ENCODE measurements around the gene RP2.

RP2 gene

DNA sequence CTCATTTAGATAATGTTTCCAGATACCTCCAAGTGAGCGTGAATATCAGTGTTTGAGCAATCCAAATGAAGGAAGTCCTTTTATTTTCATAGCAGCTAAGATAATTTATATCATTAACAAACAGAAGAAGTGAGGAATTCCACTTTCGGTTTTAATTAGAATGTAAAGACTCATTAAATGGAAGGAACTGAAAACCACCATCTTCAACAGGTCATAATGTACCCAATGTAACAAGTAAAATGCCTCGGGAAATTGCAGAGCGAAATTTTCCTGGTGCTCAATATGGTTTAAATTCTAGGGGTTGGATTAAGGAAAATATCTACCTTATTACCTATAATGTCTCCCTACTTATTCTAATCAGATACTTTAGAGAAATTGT lies 44.0 kb upstream of the RP2 start:
- Histone ChIP-seq H3K4me2 (ENCODE audit: low read length) (no peak overlapping the region), H3K79me2 (ENCODE audit: insufficient read depth, low read length) (no peaks in the 10 kb centered on the region), H3K27me3 (ENCODE audit: insufficient read depth, low read length) (no peaks in the 10 kb centered on the region), H3K9me3 (ENCODE audit: low read length) (no peaks in the 10 kb centered on the region), H3K9me2 (ENCODE audit: low read depth, low read length) (no peaks in the 10 kb centered on the region), H2AFZ (ENCODE audit: low read length) (peak overlapping the region; percentile 89; the same call in 1 of the 2 replicates), H3K36me3 (ENCODE audit: insufficient read depth, low read length) (no peaks in the 10 kb centered on the region), H3F3A (ENCODE audit: insufficient read depth, low read length) (no peaks in the 10 kb centered on the region), H4K20me1 (ENCODE audit: insufficient read depth, low read length) (no peaks in the 10 kb centered on the region), H3K9ac (ENCODE audit: low read length) (no peak overlapping the region), H3K4me1 (ENCODE audit: insufficient read depth, low read length, severe bottlenecking) (peaks cover 15% of the 10 kb centered on the region), H3K27ac (ENCODE audit: low read depth, low read length, poor library complexity, severe bottlenecking) (no peak overlapping the region), H3K4me3 (ENCODE audit: low read depth, low read length, poor library complexity, severe bottlenecking) (no peak overlapping the region)
- TF ChIP-seq, protein P1, sequence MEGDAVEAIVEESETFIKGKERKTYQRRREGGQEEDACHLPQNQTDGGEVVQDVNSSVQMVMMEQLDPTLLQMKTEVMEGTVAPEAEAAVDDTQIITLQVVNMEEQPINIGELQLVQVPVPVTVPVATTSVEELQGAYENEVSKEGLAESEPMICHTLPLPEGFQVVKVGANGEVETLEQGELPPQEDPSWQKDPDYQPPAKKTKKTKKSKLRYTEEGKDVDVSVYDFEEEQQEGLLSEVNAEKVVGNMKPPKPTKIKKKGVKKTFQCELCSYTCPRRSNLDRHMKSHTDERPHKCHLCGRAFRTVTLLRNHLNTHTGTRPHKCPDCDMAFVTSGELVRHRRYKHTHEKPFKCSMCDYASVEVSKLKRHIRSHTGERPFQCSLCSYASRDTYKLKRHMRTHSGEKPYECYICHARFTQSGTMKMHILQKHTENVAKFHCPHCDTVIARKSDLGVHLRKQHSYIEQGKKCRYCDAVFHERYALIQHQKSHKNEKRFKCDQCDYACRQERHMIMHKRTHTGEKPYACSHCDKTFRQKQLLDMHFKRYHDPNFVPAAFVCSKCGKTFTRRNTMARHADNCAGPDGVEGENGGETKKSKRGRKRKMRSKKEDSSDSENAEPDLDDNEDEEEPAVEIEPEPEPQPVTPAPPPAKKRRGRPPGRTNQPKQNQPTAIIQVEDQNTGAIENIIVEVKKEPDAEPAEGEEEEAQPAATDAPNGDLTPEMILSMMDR (IDR thresholded peaks at IDR 0.05; ENCODE audit: low read length), result no peak
- TF ChIP-seq EZH2 (IDR thresholded peaks at IDR 0.05; ENCODE audit: borderline replicate concordance, low read length), result no peak

DNA sequence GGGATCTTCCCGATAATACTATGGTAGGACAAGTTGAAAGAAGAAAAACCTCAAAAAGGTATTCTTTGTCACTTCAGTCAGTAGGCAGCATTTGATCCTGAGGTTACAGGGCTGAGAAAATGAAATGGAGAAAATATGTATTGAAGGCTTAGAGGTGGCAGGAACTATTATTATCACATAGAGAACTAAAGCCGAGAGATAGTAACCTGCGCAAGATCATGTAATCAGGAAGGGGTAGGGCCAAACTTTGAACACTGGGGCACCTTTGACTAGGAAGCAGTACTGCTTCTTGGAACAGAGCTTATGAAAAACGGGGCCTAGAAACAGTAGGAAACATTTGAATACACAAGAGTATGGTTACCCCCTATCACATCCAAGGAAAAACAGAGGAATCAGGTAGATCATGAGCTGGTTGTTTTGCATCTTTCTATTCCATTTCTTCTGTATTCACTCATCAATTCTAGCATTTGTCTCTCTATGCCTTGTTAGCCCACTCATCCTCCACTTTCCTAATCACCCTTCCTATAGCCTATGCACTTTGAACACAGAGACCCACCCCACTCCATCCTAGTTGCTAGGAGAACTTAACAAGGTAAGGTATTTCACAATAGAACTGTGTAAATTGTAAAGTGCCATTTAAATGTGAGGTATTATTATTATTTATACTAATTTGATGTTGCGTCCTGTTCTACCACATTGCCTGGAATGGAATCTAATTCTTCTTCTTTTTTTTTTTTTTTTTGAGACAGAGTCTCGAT lies 43.3 kb upstream of the RP2 start:
- no peaks in the 10 kb centered on the region for H3K79me2 ChIP-seq (ENCODE audit: insufficient read depth, low read length)
- H3K9ac ChIP-seq (ENCODE audit: low read length), result no peak overlapping the region
- peak overlapping the region; percentile 89; the same call in 1 of the 2 replicates for H2AFZ ChIP-seq (ENCODE audit: low read length)
- no peak overlapping the region for H3K4me3 ChIP-seq (ENCODE audit: low read depth, low read length, poor library complexity, severe bottlenecking)
- H4K20me1 ChIP-seq (ENCODE audit: insufficient read depth, low read length), result no peaks in the 10 kb centered on the region
- no peaks in the 10 kb centered on the region for H3K27me3 ChIP-seq (ENCODE audit: insufficient read depth, low read length)
- H3K4me2 ChIP-seq (ENCODE audit: low read length), result no peak overlapping the region
- no peaks in the 10 kb centered on the region for H3F3A ChIP-seq (ENCODE audit: insufficient read depth, low read length)
- TF ChIP-seq EZH2 (IDR thresholded peaks at IDR 0.05; ENCODE audit: borderline replicate concordance, low read length), result no peak
- TF ChIP-seq, protein P1 (IDR thresholded peaks at IDR 0.05; ENCODE audit: low read length), result no peak
- H3K9me3 ChIP-seq (ENCODE audit: low read length), result no peaks in the 10 kb centered on the region
- H3K9me2 ChIP-seq (ENCODE audit: low read depth, low read length), result no peaks in the 10 kb centered on the region
- no peak overlapping the region for H3K27ac ChIP-seq (ENCODE audit: low read depth, low read length, poor library complexity, severe bottlenecking)
- no peaks in the 10 kb centered on the region for H3K36me3 ChIP-seq (ENCODE audit: insufficient read depth, low read length)
- H3K4me1 ChIP-seq (ENCODE audit: insufficient read depth, low read length, severe bottlenecking), result peaks cover 15% of the 10 kb centered on the region

DNA sequence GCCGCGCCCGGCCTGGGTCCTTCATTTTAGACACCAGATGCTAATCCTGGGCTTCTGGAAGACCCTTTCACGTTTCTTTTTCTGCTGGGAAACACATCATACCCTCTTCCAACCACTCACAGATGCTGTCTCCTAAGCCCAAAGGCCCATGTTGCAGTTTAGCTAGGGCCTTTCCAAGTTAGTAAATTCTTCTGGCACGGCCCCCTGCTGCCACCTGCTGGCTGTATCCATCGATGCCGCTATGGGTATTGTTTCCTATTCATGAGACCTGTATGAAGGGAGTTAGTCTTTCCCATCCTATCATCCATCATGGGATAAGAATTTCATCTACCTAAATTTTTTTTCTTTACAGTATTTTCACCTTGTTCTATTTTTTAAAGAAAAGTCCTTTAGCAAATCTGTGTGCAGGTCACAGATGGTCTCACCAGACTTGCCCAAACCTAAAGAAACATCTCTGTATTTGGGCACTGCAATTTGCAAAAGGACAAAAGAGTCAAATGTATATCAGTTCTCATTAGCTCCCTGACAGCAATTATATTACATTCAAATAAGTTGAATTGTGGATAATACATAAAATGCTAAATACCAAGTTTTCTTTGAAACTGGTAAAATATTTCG lies 40.2 kb upstream of the RP2 start:
- Histone ChIP-seq H3K27me3 (ENCODE audit: insufficient read depth, low read length) (no peaks in the 10 kb centered on the region), H3K9ac (ENCODE audit: low read length) (no peak overlapping the region), H3K4me2 (ENCODE audit: low read length) (no peak overlapping the region), H3K9me2 (ENCODE audit: low read depth, low read length) (no peaks in the 10 kb centered on the region), H2AFZ (ENCODE audit: low read length) (no peak overlapping the region), H3K4me3 (ENCODE audit: low read depth, low read length, poor library complexity, severe bottlenecking) (no peak overlapping the region), H3K36me3 (ENCODE audit: insufficient read depth, low read length) (no peaks in the 10 kb centered on the region), H3K79me2 (ENCODE audit: insufficient read depth, low read length) (no peaks in the 10 kb centered on the region), H3K9me3 (ENCODE audit: low read length) (no peaks in the 10 kb centered on the region), H3K27ac (ENCODE audit: low read depth, low read length, poor library complexity, severe bottlenecking) (no peak overlapping the region), H3K4me1 (ENCODE audit: insufficient read depth, low read length, severe bottlenecking) (peaks cover 10% of the 10 kb centered on the region), H3F3A (ENCODE audit: insufficient read depth, low read length) (no peaks in the 10 kb centered on the region), H4K20me1 (ENCODE audit: insufficient read depth, low read length) (no peaks in the 10 kb centered on the region)
- no peak for TF ChIP-seq EZH2 (IDR thresholded peaks at IDR 0.05; ENCODE audit: borderline replicate concordance, low read length)
- TF ChIP-seq, protein P1 (IDR thresholded peaks at IDR 0.05; ENCODE audit: low read length), result peak; percentile 71

Measured in OCI-LY1 (cell line).